Keratinocyte (primary cell): ENCODE results near the gene COX7C. TPM values are rescaled to one million over a fixed set of nuclear protein-coding genes. Genes with fewer than 3 reads are reported as not detected.

Experiments
- DNase-seq: peaks from one replicate; pipeline ENCODE4 v3.0.0-alpha.2; 2011; ENCODE audit warnings: low read depth, missing footprints, low spot score
- FAIRE-seq: peaks from 2 replicates; lab custom pipeline; 2011; peaks lifted over from hg19 to GRCh38; lab: Jason Lieb, UNC
- H2AFZ ChIP-seq: 2 replicates; pipeline ENCODE4 v1.6.0; 2012; ENCODE audit warnings: low read length, control low read depth, inconsistent platforms; ENCODE audit not compliant: control insufficient read depth
- H3K27ac ChIP-seq: 2 replicates; pipeline ENCODE4 v1.5.1; 2011; ENCODE audit warnings: low read length; ENCODE audit not compliant: control insufficient read depth, insufficient read depth
- H3K27me3 ChIP-seq: 3 replicates; pipeline ENCODE4 v1.6.0; 2011; ENCODE audit warnings: low read length; ENCODE audit not compliant: control insufficient read depth, insufficient read depth; ENCODE audit errors: extremely low read depth
- H3K36me3 ChIP-seq, 2 experiments: 2 replicates in 1 of 2; 3 replicates in 1 of 2; pipeline ENCODE4 v1.5.1; 2011; ENCODE audit warnings: low read length in 2 of 2, mild to moderate bottlenecking in 1 of 2; ENCODE audit not compliant: control insufficient read depth in 2 of 2, insufficient read depth in 2 of 2; ENCODE audit errors: extremely low read depth in 1 of 2
- H3K4me1 ChIP-seq: 3 replicates; pipeline ENCODE4 v1.5.1; 2011; ENCODE audit warnings: low read length; ENCODE audit not compliant: control insufficient read depth, insufficient read depth; ENCODE audit errors: extremely low read depth
- H3K4me2 ChIP-seq: 3 replicates; pipeline ENCODE4 v1.6.0; 2011; ENCODE audit warnings: low read depth, low read length; ENCODE audit not compliant: control insufficient read depth, insufficient read depth; ENCODE audit errors: extremely low read depth
- H3K4me3 ChIP-seq, 3 experiments: fragments of 200-600 bp in 1 of 3; sonication (generic) in 1 of 3; 2 replicates in 2 of 3; 3 replicates in 1 of 3; pipeline ENCODE4 v1.5.1; 2011 to 2016; ENCODE audit warnings: low read length in 3 of 3, mild to moderate bottlenecking in 3 of 3, control low read depth in 2 of 3, inconsistent platforms in 1 of 3, low read depth in 1 of 3, mixed read lengths in 1 of 3, mixed run types in 1 of 3, moderate library complexity in 1 of 3; ENCODE audit not compliant: control insufficient read depth in 2 of 3, insufficient read depth in 2 of 3; ENCODE audit errors: extremely low read depth in 1 of 3
- H3K79me2 ChIP-seq: 2 replicates; pipeline ENCODE4 v1.6.0; 2012; ENCODE audit warnings: low read length; ENCODE audit not compliant: control insufficient read depth, insufficient read depth
- H3K9ac ChIP-seq: 3 replicates; pipeline ENCODE4 v1.6.0; 2011; ENCODE audit warnings: low read length; ENCODE audit not compliant: control insufficient read depth, insufficient read depth; ENCODE audit errors: extremely low read depth
- H3K9me1 ChIP-seq: 3 replicates; pipeline ENCODE4 v1.6.0; 2011; ENCODE audit warnings: low read length; ENCODE audit not compliant: control insufficient read depth, insufficient read depth; ENCODE audit errors: extremely low read depth
- H3K9me3 ChIP-seq: 2 replicates; pipeline ENCODE4 v1.5.1; 2012; ENCODE audit warnings: low read depth, low read length; ENCODE audit not compliant: control insufficient read depth
- H4K20me1 ChIP-seq: 3 replicates; pipeline ENCODE4 v1.6.0; 2011; ENCODE audit warnings: low read length; ENCODE audit not compliant: control insufficient read depth, insufficient read depth; ENCODE audit errors: extremely low read depth
- EZH2 ChIP-seq: IDR thresholded peaks from one replicate; pipeline ENCODE4 v1.6.1; 2012; ENCODE audit warnings: inconsistent platforms, mild to moderate bottlenecking, low read length, moderate library complexity
- dilution Hi-C: fragments of 300-500 bp; cut with MboI; formaldehyde crosslinking; loops from one replicate; pipeline ENCODE4 v1.7.0; 2020; ENCODE audit warnings: low sequenced_read_pairs; ENCODE audit not compliant: extremely low pct_ligation_motif_present
- polyA plus RNA-seq, 5 experiments: library from polyadenylated mRNA; depleted of rRNA in 3 of 5; stranded (reverse) in 3 of 5; stranded (forward) in 1 of 5; unstranded in 1 of 5; fragments of >200 nt; gene quantifications; 1 replicate in 1 of 5; 2 replicates in 3 of 5; 3 replicates in 1 of 5; pipeline versions ENCODE4 v1.2.1 to v1.2.3, GENCODE V29; 2011 to 2012; ENCODE audit warnings: missing spikeins in 2 of 5, low read depth in 1 of 5, low replicate concordance in 1 of 5
- TF ChIP-seq, protein P1 (sequence below), 3 experiments: IDR thresholded peaks in 1 of 3; conservative IDR thresholded peaks in 1 of 3; optimal IDR thresholded peaks in 1 of 3; 2 replicates in 2 of 3; 3 replicates in 1 of 3; pipeline versions ENCODE3 to v1.5.1; 2011; ENCODE audit warnings: low read length in 3 of 3, mild to moderate bottlenecking in 3 of 3, moderate library complexity in 2 of 3, control low read depth in 1 of 3, inconsistent platforms in 1 of 3; ENCODE audit not compliant: insufficient read depth in 2 of 3; ENCODE audit errors: extremely low read depth in 1 of 3

Gene COX7C
- polyA plus RNA-seq, 1 donor (not counting 4 experiments of a cell fraction or from before 2014, with no cell fraction given): 764 TPM

DNA sequence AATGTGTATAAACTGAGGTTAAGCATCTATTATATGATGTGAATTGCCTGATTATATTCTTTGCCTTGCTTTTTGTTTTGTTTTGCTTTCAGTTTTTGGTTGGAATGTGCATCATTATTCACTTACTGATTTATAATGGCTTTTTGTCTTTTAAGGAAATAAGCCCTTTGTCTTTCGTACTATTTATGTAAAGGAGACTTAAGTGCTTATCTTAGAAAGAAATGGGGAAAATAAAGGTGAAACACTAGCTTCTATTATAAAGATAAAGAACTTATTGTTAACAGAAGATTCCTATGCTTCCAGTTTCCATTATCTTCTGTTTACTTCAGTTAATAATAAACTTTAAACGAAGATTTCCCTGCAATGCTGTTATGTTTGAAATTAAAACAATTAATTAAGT lies 23.3 kb downstream of the COX7C start:
- H4K20me1 ChIP-seq: no peaks in the 10 kb centered on the region
- no peak overlapping the region for H3K4me2 ChIP-seq
- no peak for FAIRE-seq
- no peak overlapping the region for H2AFZ ChIP-seq
- TF ChIP-seq, protein P1, sequence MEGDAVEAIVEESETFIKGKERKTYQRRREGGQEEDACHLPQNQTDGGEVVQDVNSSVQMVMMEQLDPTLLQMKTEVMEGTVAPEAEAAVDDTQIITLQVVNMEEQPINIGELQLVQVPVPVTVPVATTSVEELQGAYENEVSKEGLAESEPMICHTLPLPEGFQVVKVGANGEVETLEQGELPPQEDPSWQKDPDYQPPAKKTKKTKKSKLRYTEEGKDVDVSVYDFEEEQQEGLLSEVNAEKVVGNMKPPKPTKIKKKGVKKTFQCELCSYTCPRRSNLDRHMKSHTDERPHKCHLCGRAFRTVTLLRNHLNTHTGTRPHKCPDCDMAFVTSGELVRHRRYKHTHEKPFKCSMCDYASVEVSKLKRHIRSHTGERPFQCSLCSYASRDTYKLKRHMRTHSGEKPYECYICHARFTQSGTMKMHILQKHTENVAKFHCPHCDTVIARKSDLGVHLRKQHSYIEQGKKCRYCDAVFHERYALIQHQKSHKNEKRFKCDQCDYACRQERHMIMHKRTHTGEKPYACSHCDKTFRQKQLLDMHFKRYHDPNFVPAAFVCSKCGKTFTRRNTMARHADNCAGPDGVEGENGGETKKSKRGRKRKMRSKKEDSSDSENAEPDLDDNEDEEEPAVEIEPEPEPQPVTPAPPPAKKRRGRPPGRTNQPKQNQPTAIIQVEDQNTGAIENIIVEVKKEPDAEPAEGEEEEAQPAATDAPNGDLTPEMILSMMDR (optimal IDR thresholded peaks at IDR 0.05 in 1 of 3, IDR thresholded peaks at IDR 0.05 in 1 of 3, conservative IDR thresholded peaks at IDR 0.05 in 1 of 3; ENCODE audit: extremely low read depth in 1 of 3, insufficient read depth in 2 of 3, low read length in 3 of 3): no peak
- TF ChIP-seq EZH2: no peak
- dilution Hi-C loops: no loop called here
- H3K4me1 ChIP-seq: no peaks in the 10 kb centered on the region
- H3K27me3 ChIP-seq: no peaks in the 10 kb centered on the region
- no peaks in the 10 kb centered on the region for H3K36me3 ChIP-seq
- no peak overlapping the region for H3K4me3 ChIP-seq
- no peaks in the 10 kb centered on the region for H3K79me2 ChIP-seq
- DNase-seq: no peak
- no peak overlapping the region for H3K9ac ChIP-seq
- no peaks in the 10 kb centered on the region for H3K9me3 ChIP-seq
- H3K9me1 ChIP-seq: no peaks in the 10 kb centered on the region
- no peak overlapping the region for H3K27ac ChIP-seq

DNA sequence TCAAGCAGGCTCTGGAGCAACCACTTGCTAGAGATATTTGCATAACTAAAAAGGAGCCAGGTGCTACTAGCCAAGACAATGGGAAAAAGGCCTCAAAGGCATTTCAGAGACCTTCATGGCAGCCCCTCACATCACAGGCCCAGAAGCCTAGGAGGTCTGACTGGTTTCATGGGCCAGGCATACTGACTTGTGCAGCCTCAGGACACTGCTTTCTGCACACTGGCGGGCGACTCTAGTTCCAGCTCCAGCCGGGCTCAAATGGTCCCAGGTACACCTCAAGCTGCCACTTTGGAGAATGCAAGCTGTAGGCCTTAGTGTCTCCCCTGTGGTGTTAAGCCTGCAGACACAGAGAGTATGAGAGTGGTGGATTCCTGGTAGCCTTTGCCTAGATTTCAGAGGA lies 27.1 kb downstream of the COX7C start:
- H3K4me2 ChIP-seq: no peak overlapping the region
- H3K9ac ChIP-seq: no peak overlapping the region
- no peaks in the 10 kb centered on the region for H3K27me3 ChIP-seq
- no peaks in the 10 kb centered on the region for H3K36me3 ChIP-seq
- no peak for DNase-seq
- no peak for FAIRE-seq
- H3K79me2 ChIP-seq: no peaks in the 10 kb centered on the region
- dilution Hi-C loops: no loop called here
- no peak overlapping the region for H2AFZ ChIP-seq
- TF ChIP-seq, protein P1 (optimal IDR thresholded peaks at IDR 0.05 in 1 of 3, IDR thresholded peaks at IDR 0.05 in 1 of 3, conservative IDR thresholded peaks at IDR 0.05 in 1 of 3; ENCODE audit: extremely low read depth in 1 of 3, insufficient read depth in 2 of 3, low read length in 3 of 3): no peak
- TF ChIP-seq EZH2: no peak
- no peaks in the 10 kb centered on the region for H3K9me1 ChIP-seq
- H4K20me1 ChIP-seq: no peaks in the 10 kb centered on the region
- H3K27ac ChIP-seq: no peak overlapping the region
- H3K4me3 ChIP-seq: no peak overlapping the region
- no peaks in the 10 kb centered on the region for H3K4me1 ChIP-seq
- H3K9me3 ChIP-seq: no peaks in the 10 kb centered on the region
